GM21576 (cell line): Measurements from ENCODE around the gene MGAT4C.
"Not testable (repeated sequence)": the region's sequence is repeated elsewhere in the genome, so short reads cannot be mapped to it uniquely, and the experiment has no call there.

Experiments used
- ATAC-seq: cut with Tn5 transposase; IDR thresholded peaks from one replicate; pipeline ENCODE4 v1.9.1; 2021; ENCODE audit warnings: mild to moderate bottlenecking, moderate library complexity; ENCODE audit not compliant: unreplicated experiment

Gene MGAT4C

GRCh38 chr12:86138770-86139169 lies 117.4 kb downstream of the MGAT4C start:
- ATAC-seq = no peak

- no peak for ATAC-seq
Observed at GRCh38 chr12:86137936-86138335, 118.3 kb downstream of the MGAT4C start.

- no peak for ATAC-seq
Observed at GRCh38 chr12:86134561-86134960, 121.6 kb downstream of the MGAT4C start.

GRCh38 chr12:86126900-86127299 lies 129.3 kb downstream of the MGAT4C start:
- ATAC-seq = not testable (repeated sequence)

GRCh38 chr12:86122846-86123468 lies 133.2 kb downstream of the MGAT4C start:
- no peak for ATAC-seq

GRCh38 chr12:86118161-86118560 lies 138.0 kb downstream of the MGAT4C start:
- ATAC-seq = no peak

- ATAC-seq = no peak
Observed at GRCh38 chr12:86117711-86118110, 138.5 kb downstream of the MGAT4C start.

- no peak for ATAC-seq
Observed at GRCh38 chr12:86104087-86104486, 152.1 kb downstream of the MGAT4C start.

- ATAC-seq = no peak
Observed at GRCh38 chr12:86097161-86097560, 159.0 kb downstream of the MGAT4C start.

- ATAC-seq = no peak
Observed at GRCh38 chr12:86091681-86092080, 164.5 kb downstream of the MGAT4C start.

GRCh38 chr12:86081843-86082242 lies 174.3 kb downstream of the MGAT4C start:
- no peak for ATAC-seq

- not testable (repeated sequence) for ATAC-seq
Observed at GRCh38 chr12:86059052-86059451, 197.1 kb downstream of the MGAT4C start.

- no peak for ATAC-seq
Observed at GRCh38 chr12:86057092-86057845, 198.9 kb downstream of the MGAT4C start.

- ATAC-seq = no peak
Observed at GRCh38 chr12:86052921-86053320, 203.3 kb downstream of the MGAT4C start.

- no peak for ATAC-seq
Observed at GRCh38 chr12:86050010-86050409, 206.2 kb downstream of the MGAT4C start.

GRCh38 chr12:86044396-86044795 lies 211.8 kb downstream of the MGAT4C start:
- no peak for ATAC-seq

- ATAC-seq = no peak
Observed at GRCh38 chr12:86042062-86042461, 214.1 kb downstream of the MGAT4C start.

GRCh38 chr12:86018361-86018760 lies 237.8 kb downstream of the MGAT4C start:
- no peak for ATAC-seq

- ATAC-seq = no peak
Observed at GRCh38 chr12:86015026-86015425, 241.2 kb downstream of the MGAT4C start.

GRCh38 chr12:86006727-86007126 lies 249.5 kb downstream of the MGAT4C start:
- no peak for ATAC-seq

- no peak for ATAC-seq
Observed at GRCh38 chr12:85998074-85998473, 258.1 kb downstream of the MGAT4C start.

GRCh38 chr12:85996280-85996679 lies 259.9 kb downstream of the MGAT4C start:
- no peak for ATAC-seq

GRCh38 chr12:85993746-85994145 lies 262.4 kb downstream of the MGAT4C start:
- no peak for ATAC-seq
